ENCODE measurements around the gene NUCB1. TPM values are rescaled to one million over a fixed set of nuclear protein-coding genes. Genes with fewer than 3 reads are reported as not detected.

The NUCB1 gene
- total RNA-seq, 1 experiment from 2014 or later, result 153 TPM

DNA sequence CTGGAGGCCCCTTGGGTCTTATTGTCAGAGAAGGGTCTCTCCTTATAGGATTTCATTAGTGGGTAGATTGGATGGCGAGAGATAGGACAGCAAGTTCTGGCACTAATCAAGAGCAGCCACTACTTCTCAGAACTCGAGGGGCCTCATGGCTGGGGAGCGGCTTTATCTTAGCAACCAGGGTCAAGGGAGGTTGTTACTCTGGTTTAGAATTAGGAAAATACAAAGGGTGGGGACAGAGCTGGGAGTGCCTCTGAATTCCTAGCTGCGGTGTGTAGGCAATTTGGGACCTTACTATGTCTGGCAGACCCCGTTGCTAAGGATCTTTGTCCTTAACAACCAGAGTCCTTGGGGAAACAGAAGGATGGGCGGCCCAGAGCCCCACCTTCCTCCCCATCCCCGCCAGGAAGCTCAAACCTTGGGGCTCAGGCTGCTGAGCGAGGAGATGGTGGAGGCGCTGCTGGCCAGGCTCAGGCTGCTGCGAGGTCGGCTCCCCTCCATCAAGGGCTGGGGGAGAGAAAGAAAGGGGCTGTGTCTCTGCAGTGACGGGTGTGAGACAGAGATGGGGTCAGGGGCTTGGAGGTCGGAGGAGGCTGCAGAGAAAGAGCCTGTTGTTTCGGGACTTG, 32.9 kb upstream of the NUCB1 start:
- Mint-ChIP-seq H3K36me3 (peaks cover 3% of the 10 kb centered on the region; the same call in 1 of the 2 replicates), H3K27ac (no peak overlapping the region), H3K27me3 (ENCODE audit: low read depth) (no peaks in the 10 kb centered on the region; the same call in 1 of the 2 replicates), H3K4me1 (peaks cover 22% of the 10 kb centered on the region), H3K4me3 (no peak overlapping the region; the same call in 1 of the 2 replicates), H3K9me3 (no peaks in the 10 kb centered on the region)
- ChIA-PET POLR2A (no interaction called here), CTCF (interaction anchor here (1.0 to 2.3 kb wide), 2 partner anchors 24 to 103 kb away, joined by 3 to 9 read pairs; no protein-coding TSS in a partner anchor)
- no peak for DNase-seq (ENCODE audit: low spot score)
- no peak for ATAC-seq
- TF ChIP-seq MYBL2 (CRISPR knock-in tag; IDR thresholded peaks at IDR 0.05) (no peak), SOX15 (CRISPR knock-in tag; IDR thresholded peaks at IDR 0.05) (no peak), ATF1 (CRISPR knock-in tag; IDR thresholded peaks at IDR 0.05) (no peak), ZNF138 (CRISPR knock-in tag; conservative IDR thresholded peaks at IDR 0.05) (no peak), PRDM15 (CRISPR knock-in tag; IDR thresholded peaks at IDR 0.05) (no peak), CREM (CRISPR knock-in tag; IDR thresholded peaks at IDR 0.05) (no peak), TCF7 (CRISPR knock-in tag; IDR thresholded peaks at IDR 0.05; ENCODE audit: low read depth) (no peak), ZMAT4 (CRISPR knock-in tag; IDR thresholded peaks at IDR 0.05) (no peak), OVOL2 (CRISPR knock-in tag; IDR thresholded peaks at IDR 0.05; ENCODE audit: borderline replicate concordance) (no peak), EMX1 (CRISPR knock-in tag; IDR thresholded peaks at IDR 0.05) (no peak), RORB (CRISPR knock-in tag; IDR thresholded peaks at IDR 0.05) (no peak), ZNF512 (CRISPR knock-in tag; IDR thresholded peaks at IDR 0.05; ENCODE audit: borderline replicate concordance) (no peak)
- TF ChIP-seq, protein P1, sequence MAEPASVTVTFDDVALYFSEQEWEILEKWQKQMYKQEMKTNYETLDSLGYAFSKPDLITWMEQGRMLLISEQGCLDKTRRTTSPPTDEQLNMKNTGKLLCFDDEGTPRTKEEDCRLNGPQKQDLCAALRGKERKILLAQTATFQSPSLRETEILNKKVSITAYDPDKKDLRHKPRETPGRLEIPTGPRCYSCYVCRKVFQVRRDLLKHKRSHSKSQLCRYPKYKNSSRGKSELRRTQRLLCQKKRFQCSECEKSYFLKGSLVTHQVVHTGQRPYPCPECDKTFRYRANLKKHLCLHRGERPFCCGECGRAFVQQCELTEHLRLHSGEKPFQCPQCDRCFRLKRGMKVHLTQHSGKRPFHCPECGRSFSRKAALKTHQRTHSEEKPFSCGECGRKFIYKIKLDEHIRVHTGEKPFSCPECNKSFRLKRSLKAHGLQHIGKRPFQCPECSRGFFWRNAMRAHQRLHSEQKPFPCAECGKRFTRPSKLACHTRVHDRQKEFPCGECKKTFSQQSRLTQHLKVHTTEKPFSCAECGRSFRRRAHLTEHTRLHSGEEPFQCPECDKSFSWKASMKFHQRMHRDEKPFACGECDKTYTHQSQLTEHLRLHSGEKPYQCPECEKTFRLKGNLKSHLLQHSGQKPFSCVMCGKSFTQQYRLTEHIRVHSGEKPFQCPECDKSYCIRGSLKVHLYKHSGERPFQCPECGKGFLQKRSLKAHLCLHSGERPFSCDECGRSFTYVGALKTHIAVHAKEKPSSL (CRISPR knock-in tag; conservative IDR thresholded peaks at IDR 0.05), result no peak
- TF ChIP-seq, protein P2, sequence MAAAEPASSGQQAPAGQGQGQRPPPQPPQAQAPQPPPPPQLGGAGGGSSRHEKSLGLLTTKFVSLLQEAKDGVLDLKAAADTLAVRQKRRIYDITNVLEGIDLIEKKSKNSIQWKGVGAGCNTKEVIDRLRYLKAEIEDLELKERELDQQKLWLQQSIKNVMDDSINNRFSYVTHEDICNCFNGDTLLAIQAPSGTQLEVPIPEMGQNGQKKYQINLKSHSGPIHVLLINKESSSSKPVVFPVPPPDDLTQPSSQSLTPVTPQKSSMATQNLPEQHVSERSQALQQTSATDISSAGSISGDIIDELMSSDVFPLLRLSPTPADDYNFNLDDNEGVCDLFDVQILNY (CRISPR knock-in tag; IDR thresholded peaks at IDR 0.05), result no peak
- TF ChIP-seq, protein P3, sequence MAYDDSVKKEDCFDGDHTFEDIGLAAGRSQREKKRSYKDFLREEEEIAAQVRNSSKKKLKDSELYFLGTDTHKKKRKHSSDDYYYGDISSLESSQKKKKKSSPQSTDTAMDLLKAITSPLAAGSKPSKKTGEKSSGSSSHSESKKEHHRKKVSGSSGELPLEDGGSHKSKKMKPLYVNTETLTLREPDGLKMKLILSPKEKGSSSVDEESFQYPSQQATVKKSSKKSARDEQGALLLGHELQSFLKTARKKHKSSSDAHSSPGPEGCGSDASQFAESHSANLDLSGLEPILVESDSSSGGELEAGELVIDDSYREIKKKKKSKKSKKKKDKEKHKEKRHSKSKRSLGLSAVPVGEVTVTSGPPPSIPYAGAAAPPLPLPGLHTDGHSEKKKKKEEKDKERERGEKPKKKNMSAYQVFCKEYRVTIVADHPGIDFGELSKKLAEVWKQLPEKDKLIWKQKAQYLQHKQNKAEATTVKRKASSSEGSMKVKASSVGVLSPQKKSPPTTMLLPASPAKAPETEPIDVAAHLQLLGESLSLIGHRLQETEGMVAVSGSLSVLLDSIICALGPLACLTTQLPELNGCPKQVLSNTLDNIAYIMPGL (CRISPR knock-in tag; IDR thresholded peaks at IDR 0.05), result no peak
- TF ChIP-seq, protein P4, sequence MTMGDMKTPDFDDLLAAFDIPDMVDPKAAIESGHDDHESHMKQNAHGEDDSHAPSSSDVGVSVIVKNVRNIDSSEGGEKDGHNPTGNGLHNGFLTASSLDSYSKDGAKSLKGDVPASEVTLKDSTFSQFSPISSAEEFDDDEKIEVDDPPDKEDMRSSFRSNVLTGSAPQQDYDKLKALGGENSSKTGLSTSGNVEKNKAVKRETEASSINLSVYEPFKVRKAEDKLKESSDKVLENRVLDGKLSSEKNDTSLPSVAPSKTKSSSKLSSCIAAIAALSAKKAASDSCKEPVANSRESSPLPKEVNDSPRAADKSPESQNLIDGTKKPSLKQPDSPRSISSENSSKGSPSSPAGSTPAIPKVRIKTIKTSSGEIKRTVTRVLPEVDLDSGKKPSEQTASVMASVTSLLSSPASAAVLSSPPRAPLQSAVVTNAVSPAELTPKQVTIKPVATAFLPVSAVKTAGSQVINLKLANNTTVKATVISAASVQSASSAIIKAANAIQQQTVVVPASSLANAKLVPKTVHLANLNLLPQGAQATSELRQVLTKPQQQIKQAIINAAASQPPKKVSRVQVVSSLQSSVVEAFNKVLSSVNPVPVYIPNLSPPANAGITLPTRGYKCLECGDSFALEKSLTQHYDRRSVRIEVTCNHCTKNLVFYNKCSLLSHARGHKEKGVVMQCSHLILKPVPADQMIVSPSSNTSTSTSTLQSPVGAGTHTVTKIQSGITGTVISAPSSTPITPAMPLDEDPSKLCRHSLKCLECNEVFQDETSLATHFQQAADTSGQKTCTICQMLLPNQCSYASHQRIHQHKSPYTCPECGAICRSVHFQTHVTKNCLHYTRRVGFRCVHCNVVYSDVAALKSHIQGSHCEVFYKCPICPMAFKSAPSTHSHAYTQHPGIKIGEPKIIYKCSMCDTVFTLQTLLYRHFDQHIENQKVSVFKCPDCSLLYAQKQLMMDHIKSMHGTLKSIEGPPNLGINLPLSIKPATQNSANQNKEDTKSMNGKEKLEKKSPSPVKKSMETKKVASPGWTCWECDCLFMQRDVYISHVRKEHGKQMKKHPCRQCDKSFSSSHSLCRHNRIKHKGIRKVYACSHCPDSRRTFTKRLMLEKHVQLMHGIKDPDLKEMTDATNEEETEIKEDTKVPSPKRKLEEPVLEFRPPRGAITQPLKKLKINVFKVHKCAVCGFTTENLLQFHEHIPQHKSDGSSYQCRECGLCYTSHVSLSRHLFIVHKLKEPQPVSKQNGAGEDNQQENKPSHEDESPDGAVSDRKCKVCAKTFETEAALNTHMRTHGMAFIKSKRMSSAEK (CRISPR knock-in tag; IDR thresholded peaks at IDR 0.05; ENCODE audit: borderline replicate concordance), result no peak
- TF ChIP-seq, protein P5, sequence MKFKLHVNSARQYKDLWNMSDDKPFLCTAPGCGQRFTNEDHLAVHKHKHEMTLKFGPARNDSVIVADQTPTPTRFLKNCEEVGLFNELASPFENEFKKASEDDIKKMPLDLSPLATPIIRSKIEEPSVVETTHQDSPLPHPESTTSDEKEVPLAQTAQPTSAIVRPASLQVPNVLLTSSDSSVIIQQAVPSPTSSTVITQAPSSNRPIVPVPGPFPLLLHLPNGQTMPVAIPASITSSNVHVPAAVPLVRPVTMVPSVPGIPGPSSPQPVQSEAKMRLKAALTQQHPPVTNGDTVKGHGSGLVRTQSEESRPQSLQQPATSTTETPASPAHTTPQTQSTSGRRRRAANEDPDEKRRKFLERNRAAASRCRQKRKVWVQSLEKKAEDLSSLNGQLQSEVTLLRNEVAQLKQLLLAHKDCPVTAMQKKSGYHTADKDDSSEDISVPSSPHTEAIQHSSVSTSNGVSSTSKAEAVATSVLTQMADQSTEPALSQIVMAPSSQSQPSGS (CRISPR knock-in tag; IDR thresholded peaks at IDR 0.05; ENCODE audit: borderline replicate concordance, low read depth), result no peak

Data from WTC11 (cell line).